Epidermal melanocyte (primary cell): ENCODE data around the gene SELE.
"Not testable (repeated sequence)": the region's sequence is repeated elsewhere in the genome, so short reads cannot be mapped to it uniquely, and the experiment has no call there.

Experiments
- DNase-seq: peaks from one replicate; pipeline ENCODE4 v3.0.0; 2011; ENCODE audit warnings: low spot score; ENCODE audit not compliant: insufficient read length

The SELE gene

GRCh38 chr1:169683168-169683567, 50.7 kb downstream of the SELE start:
- DNase-seq = not testable (repeated sequence)

- no peak for DNase-seq
These were observed 51.8 kb downstream of the SELE start for GRCh38 chr1:169682071-169682470.

GRCh38 chr1:169681140-169681539, 52.7 kb downstream of the SELE start:
- no peak for DNase-seq

GRCh38 chr1:169680377-169681019, 53.4 kb downstream of the SELE start:
- no peak for DNase-seq

- DNase-seq = no peak
These were observed 54.2 kb downstream of the SELE start for GRCh38 chr1:169679692-169680091.

GRCh38 chr1:169676001-169676400, 57.9 kb downstream of the SELE start:
- DNase-seq = no peak
